H1 (cell line): ENCODE results near the gene SMIM41. TPM values are rescaled to one million over a fixed set of nuclear protein-coding genes. Genes with fewer than 3 reads are reported as not detected.
A peak's percentile ranks its signal among the peaks of the same experiment; 100 is the strongest.

ENCODE experiments used
- CTCF ChIA-PET: fragments of 300-600 bp; sonication (Branson Sonifier 250); formaldehyde crosslinking; loops from one replicate; lab custom pipeline; 2021; ENCODE audit not compliant: partially characterized antibody; lab: Charles Lee
- POLR2A ChIA-PET: fragments of 300-600 bp; sonication (Branson Sonifier 250); formaldehyde crosslinking; loops from one replicate; lab custom pipeline; 2021; ENCODE audit warnings: inconsistent platforms; ENCODE audit not compliant: partially characterized antibody; lab: Charles Lee
- DNase-seq, 2 experiments: peaks; one replicate each; pipeline versions ENCODE4 v3.0.0 to v3.0.0-alpha.2; 2010 to 2022; ENCODE audit warnings: low spot score in 2 of 2, low read depth in 1 of 2, mixed read lengths in 1 of 2
- FAIRE-seq: peaks from 2 replicates; lab custom pipeline; 2011; peaks lifted over from hg19 to GRCh38; lab: Jason Lieb, UNC
- H2AFZ ChIP-seq: 2 replicates; pipeline ENCODE4 v1.8.1; 2012; ENCODE audit warnings: low read length, inconsistent platforms
- H2AK5ac ChIP-seq: 2 replicates; pipeline ENCODE4 v1.6.1; 2013; ENCODE audit warnings: low read depth, low read length
- H2BK120ac ChIP-seq: replicated peaks from 2 replicates; pipeline ENCODE3; 2013; ENCODE audit warnings: low read depth, low read length, inconsistent platforms
- H2BK12ac ChIP-seq: 2 replicates; pipeline ENCODE4 v1.6.1; 2013; ENCODE audit warnings: low read depth, low read length
- H2BK15ac ChIP-seq: 2 replicates; pipeline ENCODE4 v1.6.1; 2013; ENCODE audit warnings: low read length
- H2BK20ac ChIP-seq: 2 replicates; pipeline ENCODE4 v1.6.1; 2013; ENCODE audit warnings: low read length
- H2BK5ac ChIP-seq: 2 replicates; pipeline ENCODE4 v1.6.1; 2013; ENCODE audit warnings: low read depth, low read length
- H3K14ac ChIP-seq: 2 replicates; pipeline ENCODE4 v1.6.1; 2013; ENCODE audit warnings: inconsistent platforms; ENCODE audit not compliant: insufficient read length
- H3K18ac ChIP-seq: 2 replicates; pipeline ENCODE4 v1.6.1; 2013; ENCODE audit warnings: low read length; ENCODE audit errors: extremely low read depth
- H3K23ac ChIP-seq: 2 replicates; pipeline ENCODE4 v1.6.1; 2013; ENCODE audit warnings: inconsistent platforms; ENCODE audit not compliant: insufficient read length
- H3K23me2 ChIP-seq: 2 replicates; pipeline ENCODE4 v1.6.1; 2013; ENCODE audit warnings: low read depth, low read length
- H3K27ac ChIP-seq: 2 replicates; pipeline ENCODE4 v1.6.1; 2011; ENCODE audit warnings: low read depth, low read length, inconsistent platforms
- H3K27me3 ChIP-seq, 4 experiments: replicated peaks in 1 of 4; 1 replicate in 1 of 4; 2 replicates in 3 of 4; pipeline versions ENCODE4 v1.6.1 to v1.8.1; 2011 to 2013; ENCODE audit warnings: low read length in 3 of 4, mild to moderate bottlenecking in 3 of 4, inconsistent platforms in 2 of 4, mixed read lengths in 2 of 4, moderate library complexity in 1 of 4; ENCODE audit not compliant: control insufficient read depth in 3 of 4, insufficient read depth in 3 of 4; ENCODE audit errors: extremely low read depth in 1 of 4
- H3K36me3 ChIP-seq, 4 experiments: 2 replicates each; pipeline versions ENCODE4 v1.6.1 to v1.8.1; 2011 to 2013; ENCODE audit warnings: mild to moderate bottlenecking in 4 of 4, low read length in 3 of 4, moderate library complexity in 2 of 4, control low read depth in 1 of 4, inconsistent platforms in 1 of 4; ENCODE audit not compliant: insufficient read depth in 4 of 4, control insufficient read depth in 2 of 4
- H3K4ac ChIP-seq: replicated peaks from 2 replicates; pipeline ENCODE3; 2013; ENCODE audit warnings: low read length, low read depth, mixed read lengths, inconsistent platforms; ENCODE audit not compliant: insufficient read length
- H3K4me1 ChIP-seq, 4 experiments: replicated peaks in 1 of 4; 1 replicate in 1 of 4; 2 replicates in 3 of 4; pipeline versions ENCODE4 v1.6.1 to v1.8.1; 2011 to 2013; ENCODE audit warnings: low read length in 3 of 4, inconsistent platforms in 2 of 4, mixed read lengths in 1 of 4; ENCODE audit not compliant: insufficient read depth in 4 of 4, control insufficient read depth in 3 of 4
- H3K4me2 ChIP-seq, 2 experiments: 2 replicates each; pipeline versions ENCODE4 v1.6.1 to v1.8.1; 2011 to 2013; ENCODE audit warnings: low read depth in 2 of 2, low read length in 2 of 2, control low read depth in 1 of 2, inconsistent platforms in 1 of 2, mild to moderate bottlenecking in 1 of 2; ENCODE audit not compliant: insufficient read depth in 1 of 2
- H3K4me3 ChIP-seq, 4 experiments: fragments of 200-600, 300-600 bp in 1 of 4; sonication (generic), shearing (Covaris generic), sonication (Bioruptor Twin) in 1 of 4; 2 replicates each; pipeline versions ENCODE4 v1.5.1 to v1.8.1; 2011 to 2016; ENCODE audit warnings: low read length in 4 of 4, low read depth in 3 of 4, control low read depth in 2 of 4, inconsistent platforms in 2 of 4, mild to moderate bottlenecking in 2 of 4, mixed read lengths in 1 of 4, moderate library complexity in 1 of 4; ENCODE audit not compliant: insufficient read depth in 2 of 4; ENCODE audit errors: extremely low read depth in 1 of 4
- H3K56ac ChIP-seq: replicated peaks from 2 replicates; pipeline ENCODE3; 2013; ENCODE audit warnings: low read depth, mild to moderate bottlenecking, mixed read lengths, low read length, inconsistent platforms; ENCODE audit not compliant: insufficient read length
- H3K79me1 ChIP-seq: 2 replicates; pipeline ENCODE4 v1.6.1; 2013; ENCODE audit warnings: low read depth, low read length, control low read depth
- H3K79me2 ChIP-seq, 2 experiments: 2 replicates each; pipeline versions ENCODE4 v1.6.1 to v1.8.1; 2012 to 2013; ENCODE audit warnings: low read length in 2 of 2, mild to moderate bottlenecking in 2 of 2, inconsistent platforms in 1 of 2; ENCODE audit not compliant: insufficient read depth in 2 of 2, control insufficient read depth in 1 of 2
- H3K9ac ChIP-seq, 4 experiments: replicated peaks in 1 of 4; 1 replicate in 1 of 4; 2 replicates in 3 of 4; pipeline versions ENCODE4 v1.6.1 to v1.8.1; 2011 to 2013; ENCODE audit warnings: low read depth in 3 of 4, low read length in 3 of 4, control low read depth in 2 of 4, mild to moderate bottlenecking in 2 of 4, moderate library complexity in 2 of 4, inconsistent platforms in 1 of 4; ENCODE audit errors: extremely low read depth in 1 of 4
- H3K9me3 ChIP-seq, 2 experiments: 2 replicates each; pipeline versions ENCODE4 v1.6.1 to v1.8.1; 2012 to 2013; ENCODE audit warnings: mild to moderate bottlenecking in 2 of 2, moderate library complexity in 2 of 2, control low read depth in 1 of 2, inconsistent platforms in 1 of 2, low read depth in 1 of 2, low read length in 1 of 2, mixed read lengths in 1 of 2; ENCODE audit not compliant: insufficient read depth in 2 of 2
- H4K20me1 ChIP-seq, 2 experiments: replicated peaks in 1 of 2; 2 replicates each; pipeline versions ENCODE3 to v1.8.1; 2011 to 2013; ENCODE audit warnings: inconsistent platforms in 2 of 2, low read length in 2 of 2, mild to moderate bottlenecking in 1 of 2; ENCODE audit not compliant: insufficient read depth in 2 of 2, control insufficient read depth in 1 of 2
- H4K5ac ChIP-seq: 2 replicates; pipeline ENCODE4 v1.6.1; 2013; ENCODE audit warnings: low read length, low read depth, mixed read lengths, inconsistent platforms; ENCODE audit not compliant: insufficient read length
- H4K8ac ChIP-seq: 2 replicates; pipeline ENCODE4 v1.8.0; 2013; ENCODE audit warnings: mild to moderate bottlenecking, moderate library complexity, low read length, inconsistent platforms; ENCODE audit not compliant: insufficient read depth; ENCODE audit errors: extremely low read depth
- H4K91ac ChIP-seq: replicated peaks from 2 replicates; pipeline ENCODE3; 2013; ENCODE audit warnings: low read length, mixed read lengths, inconsistent platforms; ENCODE audit not compliant: insufficient read length
- CBX8 ChIP-seq: fragments of 300-800, 300-1000 bp; sonication (generic); IDR thresholded peaks from 2 replicates; pipeline ENCODE4 v1.7.1; 2016; ENCODE audit warnings: low read depth, low read length, borderline replicate concordance
- RAD21 ChIP-seq, 2 experiments: IDR thresholded peaks in 1 of 2; conservative IDR thresholded peaks in 1 of 2; 2 replicates each; pipeline ENCODE4 v1.6.1; 2011; ENCODE audit warnings: low read depth in 2 of 2, low read length in 2 of 2, improper control_type of control experiment in 1 of 2, inconsistent platforms in 1 of 2, mild to moderate bottlenecking in 1 of 2, moderate library complexity in 1 of 2
- WGBS, 2 experiments: shearing (Covaris generic) in 1 of 2; methylation state at CpG; one replicate each; pipeline versions ENCODE4 v1.1.6 to v1.1.7; 2013 to 2015; ENCODE audit warnings: low lambda C conversion rate in 2 of 2, mixed read lengths in 2 of 2, inconsistent platforms in 1 of 2, low coverage in 1 of 2, missing lambda C conversion rate in 1 of 2; ENCODE audit not compliant: insufficient replicate concordance in 2 of 2, insufficient coverage in 1 of 2, insufficient read length in 1 of 2; ENCODE audit errors: extremely low coverage in 1 of 2, missing lambda C conversion rate in 1 of 2; 5-methylcytosine and 5-hydroxymethylcytosine counted together
- polyA plus RNA-seq, 7 experiments: library from polyadenylated mRNA; depleted of rRNA in 3 of 7; stranded (reverse) in 5 of 7; unstranded in 2 of 7; fragments of >200 nt in 5 of 7; fragments of 200-250 nt in 2 of 7; gene quantifications; 1 replicate in 5 of 7; 2 replicates in 1 of 7; 4 replicates in 1 of 7; pipeline versions ENCODE4 v1.2.1 to v1.2.3, GENCODE V29; 2011 to 2013; ENCODE audit warnings: missing spikeins in 2 of 7, mixed read lengths in 2 of 7
- total RNA-seq: library from RNA; stranded (reverse); fragmentation: NEBNext Ultra II Directional; extraction: Animal tissue kit (Norgen Biotek cat#: 25700); gene quantifications from 2 replicates; pipeline ENCODE4 v1.2.1, GENCODE V29; 2021

SMIM41 gene
- total and polyA plus RNA-seq, 2 of the 8 experiments (the other 6 are each of a cell fraction or from before 2014, with no cell fraction given), result 0.28 to 0.98 TPM

- Histone ChIP-seq H2AK5ac (no peak overlapping the region), H3K4me1 (peaks cover 0 to 12% (median 3%) of the 10 kb centered on the region in 4 experiments; a peak in 4 of 7 replicates), H3K79me1 (peaks cover 4% of the 10 kb centered on the region), H3K79me2 (peaks cover 11 to 16% of the 10 kb centered on the region in 2 experiments), H3K9me3 (no peaks in the 10 kb centered on the region; a peak in 1 of 4 replicates), H2BK12ac (0 out of 2 replicates have a peak overlapping the region, but pooled peaks have one; percentile 23), H3K23me2 (peaks cover 13% of the 10 kb centered on the region), H3K4me3 (no peak overlapping the region), H3K9ac (0 out of 7 replicates have a peak overlapping the region, but pooled peaks of 1 of the 4 experiments have one; percentile 7), H3K14ac (no peak overlapping the region), H2BK15ac (0 out of 2 replicates have a peak overlapping the region, but pooled peaks have one; percentile 92), H2BK20ac (no peak overlapping the region), H4K91ac (no peak overlapping the region), H2BK5ac (no peak overlapping the region; the same call in 1 of the 2 replicates), H4K5ac (no peak overlapping the region), H3K27ac (no peak overlapping the region), H3K4me2 (no peak overlapping the region), H3K4ac (no peak overlapping the region), H2BK120ac (no peak overlapping the region), H2AFZ (no peak overlapping the region), H3K56ac (no peak overlapping the region), H3K18ac (no peak overlapping the region), H4K20me1 (peaks cover 0 to 7% of the 10 kb centered on the region in 2 experiments), H3K27me3 (peaks cover 0 to 2% (median 0%) of the 10 kb centered on the region in 4 experiments; a peak in 2 of 7 replicates), H4K8ac (no peak overlapping the region), H3K36me3 (no peaks in the 10 kb centered on the region), H3K23ac (no peak overlapping the region)
- no peak for FAIRE-seq
- ChIA-PET POLR2A (interaction anchor here (0.7 to 1.9 kb wide), 4 partner anchors 14 to 26 kb away, joined by 3 to 5 read pairs (median 4); no protein-coding TSS in a partner anchor), CTCF (interaction anchor here (0.6 to 34.1 kb wide), 13 partner anchors 10 to 191 kb away, joined by 3 to 1022 read pairs (median 5); partner anchors contain the start of genes NR4A1 and SMIM41)
- TF ChIP-seq RAD21 (IDR thresholded peaks at IDR 0.05 in 1 of 2, conservative IDR thresholded peaks at IDR 0.05 in 1 of 2; ENCODE audit: low read depth in 2 of 2, low read length in 2 of 2) (peak in 1 of 2 experiments; percentile 3; a peak in 1 of 4 replicates), CBX8 (no peak)
- no peak for DNase-seq
- WGBS, 2 experiments, result 77% methylated on average over 8 of the region's 8 CpGs; no CpG with 5 or more reads in 1 of the 2 experiments
Measured at GRCh38 chr12:52066346-52067080, 13.0 kb upstream of the SMIM41 start.
